Gastroesophageal sphincter (tissue), 3 donors: Measurements from ENCODE around the gene GSK3B.

ENCODE experiments used
- CTCF ChIP-seq, 4 experiments: fragments of 200-600 bp in 2 of 4; fragments of 450-650 bp in 2 of 4; sonication (generic) in 1 of 4; IDR thresholded peaks; one replicate each; pipeline ENCODE4 v1.5.1; 2017 to 2019; ENCODE audit warnings: antibody characterized with exemption in 4 of 4, mild to moderate bottlenecking in 2 of 4, moderate library complexity in 2 of 4
- POLR2A ChIP-seq, 2 donors: fragments of 450-650 bp; IDR thresholded peaks; one replicate each; pipeline ENCODE4 v1.6.1; 2017; ENCODE audit warnings: antibody characterized with exemption in 2 of 2, mild to moderate bottlenecking in 2 of 2, moderate library complexity in 1 of 2
- POLR2AphosphoS5 ChIP-seq: sonication (generic); formaldehyde crosslinking; IDR thresholded peaks from one replicate; pipeline ENCODE4 v1.6.1; 2017; ENCODE audit warnings: antibody characterized with exemption

GRCh38 chr3:119873646-119874045 lies 220.6 kb downstream of the GSK3B start:
- TF ChIP-seq POLR2AphosphoS5 (no peak), CTCF (IDR thresholded peaks at IDR 0.05) (no peak), POLR2A (IDR thresholded peaks at IDR 0.05) (no peak)
